Upper lobe of left lung (tissue), 6 donors: ENCODE measurements around the gene SIKE1. TPM values are rescaled to one million over a fixed set of nuclear protein-coding genes. Genes with fewer than 3 reads are reported as not detected.
"Not testable (repeated sequence)": the region's sequence is repeated elsewhere in the genome, so short reads cannot be mapped to it uniquely, and the experiment has no call there.

Source experiments
- ATAC-seq, 2 donors: fragments of 200-7000 bp; cut with Tn5 transposase; one replicate each; pipeline ENCODE4 v1.9.1; 2022; ENCODE audit warnings: mild to moderate bottlenecking in 2 of 2, moderate library complexity in 2 of 2; ENCODE audit not compliant: low FRiP score in 2 of 2
- DNase-seq, 2 donors: peaks; one replicate each; pipeline ENCODE4 v3.0.0-alpha.2; 2019 to 2020
- H3K27ac ChIP-seq, 4 donors: fragments of 200-600 bp; sonication (generic); one replicate each; pipeline ENCODE4 v1.5.1; 2016 to 2019
- H3K27me3 ChIP-seq, 4 donors: fragments of 200-600 bp; sonication (generic); one replicate each; pipeline ENCODE4 v1.5.1; 2017 to 2019
- H3K36me3 ChIP-seq, 4 donors: fragments of 200-600 bp; sonication (generic); one replicate each; pipeline ENCODE4 v1.5.1; 2016 to 2019
- H3K4me1 ChIP-seq, 4 donors: fragments of 200-600 bp; sonication (generic); one replicate each; pipeline ENCODE4 v1.5.1; 2018 to 2019
- H3K4me3 ChIP-seq, 4 donors: fragments of 200-600 bp; sonication (generic); one replicate each; pipeline ENCODE4 v1.5.1; 2017 to 2019; ENCODE audit warnings: mild to moderate bottlenecking in 2 of 4, moderate library complexity in 1 of 4
- H3K9me3 ChIP-seq, 4 donors: fragments of 200-600 bp; sonication (generic); one replicate each; pipeline ENCODE4 v1.5.1; 2018 to 2019
- CTCF ChIP-seq, 6 experiments: fragments of 450-650 bp in 4 of 6; fragments of 200-600 bp in 2 of 6; sonication (generic) in 2 of 6; IDR thresholded peaks; one replicate each; pipeline ENCODE4 v1.5.1; 2016 to 2019; ENCODE audit warnings: antibody characterized with exemption in 6 of 6
- EP300 ChIP-seq, 4 donors: sonication (generic); formaldehyde crosslinking; IDR thresholded peaks; one replicate each; pipeline ENCODE4 v1.5.1; 2017; ENCODE audit warnings: antibody characterized with exemption in 4 of 4, control low read depth in 2 of 4
- POLR2A ChIP-seq, 4 donors: fragments of 450-650 bp; IDR thresholded peaks; one replicate each; pipeline ENCODE4 v1.5.1; 2016 to 2017; ENCODE audit warnings: antibody characterized with exemption in 4 of 4, mild to moderate bottlenecking in 2 of 4
- POLR2AphosphoS5 ChIP-seq, 2 donors: sonication (generic); formaldehyde crosslinking; IDR thresholded peaks; one replicate each; pipeline ENCODE4 v1.5.1; 2017; ENCODE audit warnings: antibody characterized with exemption in 2 of 2
- WGBS, 2 donors: methylation state at CpG; one replicate each; pipeline ENCODE4 v1.1.5; 2017 to 2018; 5-methylcytosine and 5-hydroxymethylcytosine counted together
- total RNA-seq, 6 donors: library from RNA; depleted of rRNA in 4 of 6; stranded (reverse); fragments of >200 nt in 4 of 6; gene quantifications; one replicate each; pipeline versions ENCODE4 v1.1.0 to v1.2.1, GENCODE V29; 2016 to 2021
- donor health status: DM: no; HTN: no; CAD: no; lungs with moderate emphysema.
- donor health status: DM: no; HTN: yes; CAD: no; lungs with severe emphysema.

SIKE1 gene
- total RNA-seq, 6 donors from 2014 or later: 6.0 to 36.3 (median 28.7) TPM

DNA sequence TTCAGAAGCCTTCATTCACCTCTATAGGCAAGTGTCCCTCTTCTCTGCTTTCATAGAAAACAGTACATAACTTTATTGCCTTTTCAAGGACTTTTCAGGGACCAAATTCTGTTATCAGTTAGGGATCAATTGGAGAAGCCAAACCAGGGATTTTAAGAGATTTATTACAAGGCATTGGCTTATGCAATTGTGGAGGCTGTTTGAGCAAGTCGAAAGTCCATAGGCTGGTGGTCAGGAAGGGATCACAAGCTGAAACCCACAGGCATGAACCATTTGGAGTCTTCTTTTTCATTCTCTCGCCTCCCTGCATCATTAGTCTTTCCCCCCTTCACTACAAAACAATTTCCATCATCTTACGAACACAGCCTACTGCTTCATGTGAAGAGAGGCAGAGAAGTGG is 39.4 kb upstream of the SIKE1 start:
- no peak for ATAC-seq
- H3K27me3 ChIP-seq: no peaks in the 10 kb centered on the region
- 76 to 80% methylated on average over 3 of the region's 3 CpGs for whole genome bisulfite sequencing, 2 donors
- no peaks in the 10 kb centered on the region for H3K36me3 ChIP-seq
- H3K9me3 ChIP-seq: no peaks in the 10 kb centered on the region
- TF ChIP-seq POLR2AphosphoS5 (IDR thresholded peaks at IDR 0.05) (no peak), CTCF (IDR thresholded peaks at IDR 0.05) (no peak), EP300 (IDR thresholded peaks at IDR 0.05) (no peak), POLR2A (IDR thresholded peaks at IDR 0.05) (no peak)
- H3K27ac ChIP-seq: no peak overlapping the region
- H3K4me1 ChIP-seq: no peaks in the 10 kb centered on the region
- H3K4me3 ChIP-seq: no peak overlapping the region
- no peak for DNase-seq

DNA sequence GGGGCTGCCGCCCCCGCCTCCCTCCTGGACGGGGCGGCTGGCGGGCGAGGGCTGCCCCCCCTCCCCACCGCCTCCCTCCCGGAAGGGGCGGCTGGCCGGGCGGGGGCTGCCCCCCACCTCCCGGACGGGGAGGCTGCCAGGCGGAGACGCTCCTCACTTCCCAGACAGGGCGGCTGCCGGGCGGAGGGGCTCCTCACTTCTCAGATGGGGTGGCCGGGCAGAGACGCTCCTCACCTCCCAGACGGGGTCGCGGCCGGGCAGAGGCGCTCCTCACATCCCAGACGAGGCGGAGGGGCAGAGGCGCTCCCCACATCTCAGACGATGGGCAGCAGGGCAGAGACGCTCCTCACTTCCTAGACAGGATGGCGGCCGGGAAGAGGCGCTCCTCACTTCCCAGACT is 24.0 kb upstream of the SIKE1 start:
- ATAC-seq: not testable (repeated sequence)
- WGBS, 2 donors: 96% methylated on average over 15 of the region's 33 CpGs; no CpG with 5 or more reads in 1 of the 2 donors
- DNase-seq: peak in 1 of 2 donors; percentile 54

DNA sequence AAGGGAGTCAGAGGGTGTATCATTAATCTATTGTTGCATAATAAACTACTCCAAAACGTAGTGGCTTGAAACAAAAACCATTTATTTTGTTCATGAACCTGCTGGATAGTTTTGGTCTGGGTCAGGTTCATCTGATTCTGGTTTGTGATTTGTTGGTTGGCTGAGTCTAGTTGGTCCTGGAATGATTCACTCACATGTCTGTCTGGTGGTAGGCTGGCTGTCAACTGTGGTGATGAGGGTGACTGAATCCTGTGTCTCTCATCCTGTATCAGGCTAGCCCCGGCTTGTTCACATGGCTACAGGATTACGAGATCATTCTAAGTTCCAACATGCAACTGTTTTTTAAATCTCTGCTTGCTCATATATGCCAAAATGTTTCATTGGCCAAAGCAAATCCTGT is 22.5 kb upstream of the SIKE1 start:
- TF ChIP-seq CTCF (IDR thresholded peaks at IDR 0.05) (no peak), POLR2AphosphoS5 (IDR thresholded peaks at IDR 0.05) (no peak), POLR2A (IDR thresholded peaks at IDR 0.05) (no peak), EP300 (IDR thresholded peaks at IDR 0.05) (no peak)
- no peak overlapping the region for H3K27ac ChIP-seq
- no peak overlapping the region for H3K4me3 ChIP-seq
- no peaks in the 10 kb centered on the region for H3K36me3 ChIP-seq
- H3K27me3 ChIP-seq: no peaks in the 10 kb centered on the region
- no peaks in the 10 kb centered on the region for H3K9me3 ChIP-seq
- ATAC-seq (no peak), DNase-seq (no peak)
- 75 to 80% methylated on average over 3 of the region's 3 CpGs for WGBS, 2 donors
- H3K4me1 ChIP-seq: no peaks in the 10 kb centered on the region

More for the DNA sequence above, 24.0 kb upstream of the SIKE1 start:
- not testable (repeated sequence) for H3K36me3 ChIP-seq, H3K4me3 ChIP-seq, H3K4me1 ChIP-seq, H3K9me3 ChIP-seq, H3K27me3 ChIP-seq, H3K27ac ChIP-seq

DNA sequence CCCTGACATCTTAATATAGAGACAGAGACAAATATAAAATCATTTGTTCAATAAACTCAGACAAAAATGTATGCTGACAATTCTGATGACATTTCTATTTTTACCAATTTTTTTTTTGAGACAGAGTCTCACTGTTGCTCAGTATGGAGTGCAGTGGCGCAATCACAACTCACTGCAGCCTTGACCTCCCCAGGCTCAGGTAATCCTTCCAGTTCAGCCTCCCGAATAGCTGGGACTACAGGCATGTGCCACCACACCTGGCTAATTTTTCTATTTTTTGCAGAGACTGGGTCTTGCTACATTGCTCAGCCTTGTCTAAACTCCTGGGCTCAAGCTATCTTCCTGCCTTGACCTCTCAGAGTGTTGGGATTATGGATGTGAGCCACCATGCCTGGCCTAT is 13.6 kb upstream of the SIKE1 start:
- DNase-seq (no peak), ATAC-seq (no peak)
- Histone ChIP-seq H3K9me3 (no peaks in the 10 kb centered on the region), H3K4me3 (no peak overlapping the region), H3K27me3 (no peaks in the 10 kb centered on the region), H3K36me3 (no peaks in the 10 kb centered on the region), H3K27ac (no peak overlapping the region), H3K4me1 (no peaks in the 10 kb centered on the region)
- TF ChIP-seq CTCF (IDR thresholded peaks at IDR 0.05) (no peak), POLR2AphosphoS5 (IDR thresholded peaks at IDR 0.05) (no peak), EP300 (IDR thresholded peaks at IDR 0.05) (no peak), POLR2A (IDR thresholded peaks at IDR 0.05) (no peak)
- 78 to 89% methylated on average over 2 of the region's 2 CpGs for WGBS, 2 donors

DNA sequence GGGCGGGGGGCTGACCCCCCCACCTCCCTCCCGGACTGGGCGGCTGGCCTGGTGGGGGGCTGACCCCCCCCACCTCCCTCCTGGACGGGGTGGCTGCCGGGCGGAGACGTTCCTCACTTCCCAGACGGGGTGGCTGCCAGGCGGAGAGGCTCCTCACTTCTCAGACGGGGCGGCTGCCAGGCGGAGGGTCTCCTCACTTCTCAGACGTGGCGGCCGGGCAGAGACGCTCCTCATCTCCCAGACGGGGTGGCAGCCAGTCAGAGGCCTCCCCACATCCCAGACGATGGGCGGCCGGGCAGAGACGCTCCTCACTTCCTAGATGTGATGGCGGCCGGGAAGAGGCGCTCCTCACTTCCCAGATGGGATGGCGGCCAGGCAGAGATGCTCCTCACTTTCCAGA is 10.1 kb upstream of the SIKE1 start:
- H3K27me3 ChIP-seq, H3K4me1 ChIP-seq, H3K4me3 ChIP-seq, H3K36me3 ChIP-seq, H3K27ac ChIP-seq, ATAC-seq: not testable (repeated sequence)
- DNase-seq: peak in 1 of 2 donors; percentile 52
- H3K9me3 ChIP-seq: peaks cover 0 to 14% (median 9%) of the 10 kb centered on the region in 4 donors
- 94 to 100% methylated on average over 1 to 9 of the region's 25 CpGs for WGBS, 2 donors

GRCh38 chr1:114786440-114786839 is 6.0 kb upstream of the SIKE1 start:
- not testable (repeated sequence) for H3K27me3 ChIP-seq, H3K4me3 ChIP-seq, H3K36me3 ChIP-seq, H3K27ac ChIP-seq, DNase-seq, ATAC-seq, H3K4me1 ChIP-seq
- whole genome bisulfite sequencing, 2 donors: 83 to 95% methylated on average over 1 of the region's 1 CpG
- peaks cover 0 to 15% (median 9%) of the 10 kb centered on the region in 4 donors for H3K9me3 ChIP-seq
